Hepatocyte (in vitro differentiated cells): Measurements from ENCODE around the gene SELENOM.

Source experiments
- CTCF ChIP-seq: fragments of 200-600 bp; sonication (generic); IDR thresholded peaks from 2 replicates; pipeline ENCODE4 v1.5.1; 2016; ENCODE audit warnings: antibody characterized with exemption, mild to moderate bottlenecking; ENCODE audit not compliant: poor library complexity
- EZH2 ChIP-seq: fragments of 200-600 bp; sonication (generic); IDR thresholded peaks from 2 replicates; pipeline ENCODE4 v1.6.1; 2016; ENCODE audit warnings: antibody characterized with exemption, mild to moderate bottlenecking, borderline replicate concordance
- EZH2phosphoT487 ChIP-seq: fragments of 200-600 bp; sonication (generic); IDR thresholded peaks from one replicate; pipeline ENCODE4 v1.6.1; 2018; ENCODE audit warnings: antibody characterized with exemption, mild to moderate bottlenecking, low read depth, moderate library complexity; ENCODE audit not compliant: unreplicated experiment, severe bottlenecking

GRCh38 chr22:31102441-31103081 is 4.8 kb downstream of the SELENOM start:
- no peak for TF ChIP-seq CTCF
- no peak for TF ChIP-seq EZH2
- TF ChIP-seq EZH2phosphoT487, result no peak
